ENCODE results near the gene APOBEC4. TPM values are rescaled to one million over a fixed set of nuclear protein-coding genes. Genes with fewer than 3 reads are reported as not detected.

The APOBEC4 gene
- not detected in 2 replicates for polyA plus RNA-seq
- polyA minus RNA-seq, result not detected in 2 replicates

GRCh38 chr1:183652547-183653461 lies at the start of gene APOBEC4:
Gene APOBEC4, minus strand, starts transcription at chr1:183653316. Its CDS starts 4,535 bp downstream, at chr1:183648781.
- Histone ChIP-seq H3K27ac (ENCODE audit: low read length) (no peak within 1 kb of the TSS), H3K4me2 (ENCODE audit: low read length) (no peak within 1 kb of the TSS), H3K4me3 (ENCODE audit: low read length) (no peak within 1 kb of the TSS), H3K9me2 (ENCODE audit: insufficient read depth, low read length) (no peaks in the 10 kb centered on the region), H2AFZ (ENCODE audit: low read depth, low read length) (no peak within 1 kb of the TSS), H3K9ac (ENCODE audit: low read length) (no peak within 1 kb of the TSS), H3K36me3 (ENCODE audit: insufficient read depth, low read length) (no peaks in the 10 kb centered on the region), H3F3A (ENCODE audit: insufficient read depth, low read length, poor library complexity, severe bottlenecking) (no peaks in the 10 kb centered on the region), H4K20me1 (ENCODE audit: insufficient read depth) (no peaks in the 10 kb centered on the region), H3K27me3 (ENCODE audit: insufficient read depth, low read depth, low read length) (no peaks in the 10 kb centered on the region), H3K79me2 (replicated peaks; ENCODE audit: insufficient read depth, low read length) (peaks cover 7% of the 10 kb centered on the region), H3K9me3 (ENCODE audit: low read length) (no peaks in the 10 kb centered on the region)
- no peak for TF ChIP-seq REST (IDR thresholded peaks at IDR 0.05; ENCODE audit: borderline replicate concordance)
- TF ChIP-seq EP300 (conservative IDR thresholded peaks at IDR 0.05; ENCODE audit: poor library complexity, severe bottlenecking), result no peak
- no peak for TF ChIP-seq MXI1 (conservative IDR thresholded peaks at IDR 0.05; ENCODE audit: poor library complexity, severe bottlenecking)
- no peak for TF ChIP-seq POLR2AphosphoS5 (IDR thresholded peaks at IDR 0.05)
- no peak for TF ChIP-seq RAD21 (conservative IDR thresholded peaks at IDR 0.05)
- no peak for TF ChIP-seq SMC3 (conservative IDR thresholded peaks at IDR 0.05; ENCODE audit: poor library complexity)
- TF ChIP-seq CTCF (IDR thresholded peaks at IDR 0.05; ENCODE audit: poor library complexity, severe bottlenecking), result no peak
- TF ChIP-seq EZH2 (IDR thresholded peaks at IDR 0.05; ENCODE audit: borderline replicate concordance, insufficient read depth, low read length, poor library complexity, severe bottlenecking), result no peak
- TF ChIP-seq TAF1 (IDR thresholded peaks at IDR 0.05; ENCODE audit: low read depth), result no peak

GRCh38 chr1:183702813-183703198 lies 49.7 kb upstream of the APOBEC4 start:
- no peak overlapping the region for H3K4me3 ChIP-seq (ENCODE audit: low read length)
- no peaks in the 10 kb centered on the region for H4K20me1 ChIP-seq (ENCODE audit: insufficient read depth)
- no peak overlapping the region for H3K27ac ChIP-seq (ENCODE audit: low read length)
- no peaks in the 10 kb centered on the region for H3K9me2 ChIP-seq (ENCODE audit: insufficient read depth, low read length)
- no peaks in the 10 kb centered on the region for H3K36me3 ChIP-seq (ENCODE audit: insufficient read depth, low read length)
- H3K4me2 ChIP-seq (ENCODE audit: low read length), result no peak overlapping the region
- H3F3A ChIP-seq (ENCODE audit: insufficient read depth, low read length, poor library complexity, severe bottlenecking), result no peaks in the 10 kb centered on the region
- no peak overlapping the region for H3K9ac ChIP-seq (ENCODE audit: low read length)
- no peaks in the 10 kb centered on the region for H3K79me2 ChIP-seq (replicated peaks; ENCODE audit: insufficient read depth, low read length)
- H2AFZ ChIP-seq (ENCODE audit: low read depth, low read length), result no peak overlapping the region
- TF ChIP-seq REST (IDR thresholded peaks at IDR 0.05; ENCODE audit: borderline replicate concordance) (no peak), RAD21 (conservative IDR thresholded peaks at IDR 0.05) (no peak), EZH2 (IDR thresholded peaks at IDR 0.05; ENCODE audit: borderline replicate concordance, insufficient read depth, low read length, poor library complexity, severe bottlenecking) (no peak), CTCF (IDR thresholded peaks at IDR 0.05; ENCODE audit: poor library complexity, severe bottlenecking) (no peak), MXI1 (conservative IDR thresholded peaks at IDR 0.05; ENCODE audit: poor library complexity, severe bottlenecking) (no peak), POLR2AphosphoS5 (IDR thresholded peaks at IDR 0.05) (no peak), EP300 (conservative IDR thresholded peaks at IDR 0.05; ENCODE audit: poor library complexity, severe bottlenecking) (no peak), SMC3 (conservative IDR thresholded peaks at IDR 0.05; ENCODE audit: poor library complexity) (no peak), TAF1 (IDR thresholded peaks at IDR 0.05; ENCODE audit: low read depth) (no peak)
- no peaks in the 10 kb centered on the region for H3K27me3 ChIP-seq (ENCODE audit: insufficient read depth, low read depth, low read length)
- H3K9me3 ChIP-seq (ENCODE audit: low read length), result no peaks in the 10 kb centered on the region

Measured in neural cell (in vitro differentiated cells).